Ascending aorta (tissue), 2 donors: ENCODE results near the gene LTB4R. TPM values are rescaled to one million over a fixed set of nuclear protein-coding genes. Genes with fewer than 3 reads are reported as not detected.
A peak's percentile ranks its signal among the peaks of the same experiment; 100 is the strongest.

Experiments used
- DNase-seq, 2 donors: peaks; one replicate each; pipeline ENCODE4 v3.0.0-alpha.2; 2019; ENCODE audit warnings: low spot score in 2 of 2
- H3K27ac ChIP-seq, 2 donors: fragments of 200-600 bp; sonication (generic); one replicate each; pipeline ENCODE4 v1.5.1; 2016 to 2017; ENCODE audit warnings: mild to moderate bottlenecking in 1 of 2
- H3K27me3 ChIP-seq: fragments of 200-600 bp; sonication (generic); one replicate; pipeline ENCODE4 v1.5.1; 2017
- H3K36me3 ChIP-seq, 2 donors: fragments of 200-600 bp; sonication (generic); one replicate each; pipeline ENCODE4 v1.5.1; 2016
- H3K4me1 ChIP-seq, 2 donors: fragments of 200-600 bp; sonication (generic); one replicate each; pipeline ENCODE4 v1.5.1; 2016 to 2017; ENCODE audit warnings: mild to moderate bottlenecking in 1 of 2
- H3K4me3 ChIP-seq, 2 donors: fragments of 200-600 bp; sonication (generic); one replicate each; pipeline ENCODE4 v1.5.1; 2016 to 2017; ENCODE audit warnings: mild to moderate bottlenecking in 1 of 2
- H3K9me3 ChIP-seq, 2 donors: fragments of 200-600 bp; sonication (generic); one replicate each; pipeline ENCODE4 v1.5.1; 2016
- CTCF ChIP-seq, 3 experiments: fragments of 200-600 bp in 2 of 3; fragments of 450-650 bp in 1 of 3; sonication (generic) in 2 of 3; IDR thresholded peaks; one replicate each; pipeline ENCODE4 v1.5.1; 2016 to 2019; ENCODE audit warnings: antibody characterized with exemption in 3 of 3, mild to moderate bottlenecking in 1 of 3, moderate library complexity in 1 of 3
- intact Hi-C: fragments of 100-400 bp; cut with DNase I; formaldehyde crosslinking; loops from one replicate; pipeline ENCODE4 v1.15.1; 2023
- total RNA-seq: library from RNA; depleted of rRNA; stranded (reverse); fragments of >200 nt; gene quantifications from one replicate; pipeline ENCODE4 v1.1.0, GENCODE V29; 2016

LTB4R gene
- total RNA-seq, 1 donor from 2014 or later: 3.6 TPM

- intact Hi-C loops: no loop called here
- Histone ChIP-seq H3K9me3 (no peaks in the 10 kb centered on the region), H3K4me1 (peaks cover 0 to 6% of the 10 kb centered on the region in 2 donors), H3K27me3 (peaks cover 4% of the 10 kb centered on the region), H3K36me3 (no peaks in the 10 kb centered on the region), H3K27ac (no peak overlapping the region), H3K4me3 (no peak overlapping the region)
- TF ChIP-seq CTCF (IDR thresholded peaks at IDR 0.05): peak; percentile 8 to 14 (median 9)
- DNase-seq: no peak
Measured at GRCh38 chr14:24315807-24316596, 4.7 kb downstream of the LTB4R start.

GRCh38 chr14:24316597-24316950 is 5.3 kb downstream of the LTB4R start:
- no peak overlapping the region for H3K4me3 ChIP-seq
- H3K27me3 ChIP-seq: peaks cover 4% of the 10 kb centered on the region
- H3K9me3 ChIP-seq: no peaks in the 10 kb centered on the region
- H3K4me1 ChIP-seq: peaks cover 0 to 6% of the 10 kb centered on the region in 2 donors
- H3K27ac ChIP-seq: no peak overlapping the region
- intact Hi-C loops: no loop called here
- H3K36me3 ChIP-seq: no peaks in the 10 kb centered on the region
- DNase-seq: no peak
- TF ChIP-seq CTCF (IDR thresholded peaks at IDR 0.05): no peak

- Histone ChIP-seq H3K36me3 (no peaks in the 10 kb centered on the region), H3K9me3 (no peaks in the 10 kb centered on the region), H3K27ac (no peak overlapping the region), H3K27me3 (peaks cover 4% of the 10 kb centered on the region), H3K4me1 (peaks cover 0 to 6% of the 10 kb centered on the region in 2 donors), H3K4me3 (no peak overlapping the region)
- TF ChIP-seq CTCF (IDR thresholded peaks at IDR 0.05): no peak
- DNase-seq: no peak
- intact Hi-C loops: no loop called here
Measured at GRCh38 chr14:24317141-24317928, 6.0 kb downstream of the LTB4R start.

- intact Hi-C loops: no loop called here
- Histone ChIP-seq H3K4me1 (peaks cover 0 to 2% of the 10 kb centered on the region in 2 donors), H3K27ac (no peak overlapping the region), H3K27me3 (peaks cover 2% of the 10 kb centered on the region), H3K4me3 (no peak overlapping the region), H3K36me3 (no peaks in the 10 kb centered on the region), H3K9me3 (no peaks in the 10 kb centered on the region)
- DNase-seq: no peak
- TF ChIP-seq CTCF (IDR thresholded peaks at IDR 0.05): no peak
Measured at GRCh38 chr14:24321212-24321975, 10.1 kb downstream of the LTB4R start.

GRCh38 chr14:24322672-24323071 is 11.4 kb downstream of the LTB4R start:
- no peak for DNase-seq
- H3K4me3 ChIP-seq: no peak overlapping the region
- intact Hi-C loops: no loop called here
- H3K4me1 ChIP-seq: no peaks in the 10 kb centered on the region
- H3K27ac ChIP-seq: no peak overlapping the region
- no peaks in the 10 kb centered on the region for H3K27me3 ChIP-seq
- TF ChIP-seq CTCF (IDR thresholded peaks at IDR 0.05): no peak
- H3K36me3 ChIP-seq: no peaks in the 10 kb centered on the region
- H3K9me3 ChIP-seq: no peaks in the 10 kb centered on the region
